ENCODE data around the gene CENPQ. TPM values are rescaled to one million over a fixed set of nuclear protein-coding genes. Genes with fewer than 3 reads are reported as not detected.

The CENPQ gene
- total and polyA plus RNA-seq, 2 of the 8 experiments (the other 6 are each of a cell fraction or from before 2014, with no cell fraction given), result 9.4 to 19.6 TPM

DNA sequence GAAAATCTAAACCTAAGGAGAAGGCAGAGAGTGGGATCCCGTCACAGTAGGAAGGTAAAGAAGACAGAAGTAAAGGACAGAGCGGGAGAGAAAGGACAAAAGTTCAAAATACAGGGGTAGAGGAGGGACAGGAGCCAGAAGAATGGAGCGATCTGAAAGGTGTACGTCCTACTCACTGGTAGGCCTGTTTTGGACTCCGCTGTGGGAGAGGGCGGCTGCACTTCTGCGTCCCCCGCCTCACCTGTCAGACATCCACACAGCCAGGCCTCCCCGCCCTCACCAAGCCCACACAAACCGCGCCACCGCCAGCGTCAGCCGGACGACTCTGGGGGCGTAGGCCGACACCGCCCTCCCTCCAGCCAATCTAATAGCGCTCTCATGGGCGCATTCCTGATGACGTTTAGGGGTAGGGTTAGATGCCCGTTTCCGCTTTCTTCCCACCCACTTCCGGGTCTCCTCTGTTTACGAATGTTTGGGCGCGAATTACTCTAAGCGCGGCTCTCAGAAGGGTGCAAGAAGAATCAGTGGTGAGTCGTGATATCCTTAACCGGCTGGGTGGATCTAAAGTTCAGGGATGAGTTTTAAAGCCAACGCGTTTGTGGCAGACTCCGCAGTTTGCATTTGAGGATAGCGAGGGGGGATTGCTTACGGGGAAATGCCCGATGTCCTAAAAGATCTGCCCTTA lies at the start of gene CENPQ, which contains the start of gene MMUT (continued):
- TF ChIP-seq RBBP5 (IDR thresholded peaks at IDR 0.05; ENCODE audit: borderline replicate concordance, low read depth, low read length) (peak; percentile 61; the same call in 1 of the 2 replicates), KDM1A (IDR thresholded peaks at IDR 0.05; ENCODE audit: borderline replicate concordance, low read length) (no peak), BCL11A (IDR thresholded peaks at IDR 0.05; ENCODE audit: low read depth in 2 of 2, low read length in 2 of 2) (no peak), FOSL1 (IDR thresholded peaks at IDR 0.05; ENCODE audit: insufficient read depth, low read depth, low read length) (no peak), SP4 (IDR thresholded peaks at IDR 0.05; ENCODE audit: low read length) (no peak), CTBP2 (IDR thresholded peaks at IDR 0.05; ENCODE audit: borderline replicate concordance, insufficient read depth, insufficient read length, low read length) (no peak), RAD21 (IDR thresholded peaks at IDR 0.05 in 1 of 2, conservative IDR thresholded peaks at IDR 0.05 in 1 of 2; ENCODE audit: low read depth in 2 of 2, low read length in 2 of 2) (no peak), SIN3A (conservative IDR thresholded peaks at IDR 0.05 in 1 of 2, IDR thresholded peaks at IDR 0.05 in 1 of 2; ENCODE audit: low read depth in 1 of 2, low read length in 2 of 2) (peak; percentile 92 to 94), MAFK (IDR thresholded peaks at IDR 0.05; ENCODE audit: low read depth, low read length) (no peak), KDM4A (IDR thresholded peaks at IDR 0.05; ENCODE audit: low read depth, low read length, severe bottlenecking) (peak; percentile 74), BRCA1 (IDR thresholded peaks at IDR 0.05; ENCODE audit: low read depth, low read length) (no peak), RXRA (IDR thresholded peaks at IDR 0.05; ENCODE audit: insufficient read depth, low read depth, low read length) (no peak), BACH1 (IDR thresholded peaks at IDR 0.05; ENCODE audit: low read length) (no peak), YY1 (IDR thresholded peaks at IDR 0.05; ENCODE audit: low read depth, low read length) (no peak), JUND (IDR thresholded peaks at IDR 0.05; ENCODE audit: low read length) (no peak), TBP (IDR thresholded peaks at IDR 0.05; ENCODE audit: low read depth, low read length) (peak; percentile 90)
- TF ChIP-seq, protein P1, sequence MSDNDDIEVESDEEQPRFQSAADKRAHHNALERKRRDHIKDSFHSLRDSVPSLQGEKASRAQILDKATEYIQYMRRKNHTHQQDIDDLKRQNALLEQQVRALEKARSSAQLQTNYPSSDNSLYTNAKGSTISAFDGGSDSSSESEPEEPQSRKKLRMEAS (IDR thresholded peaks at IDR 0.05), result peak; percentile 37; the same call in 1 of the 2 replicates
- TF ChIP-seq, protein P2, sequence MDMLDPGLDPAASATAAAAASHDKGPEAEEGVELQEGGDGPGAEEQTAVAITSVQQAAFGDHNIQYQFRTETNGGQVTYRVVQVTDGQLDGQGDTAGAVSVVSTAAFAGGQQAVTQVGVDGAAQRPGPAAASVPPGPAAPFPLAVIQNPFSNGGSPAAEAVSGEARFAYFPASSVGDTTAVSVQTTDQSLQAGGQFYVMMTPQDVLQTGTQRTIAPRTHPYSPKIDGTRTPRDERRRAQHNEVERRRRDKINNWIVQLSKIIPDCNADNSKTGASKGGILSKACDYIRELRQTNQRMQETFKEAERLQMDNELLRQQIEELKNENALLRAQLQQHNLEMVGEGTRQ (IDR thresholded peaks at IDR 0.05; ENCODE audit: low read length), result no peak

All from H1 (cell line).